Heart left ventricle (tissue), 16 donors: ENCODE results near the gene HOGA1. TPM values are rescaled to one million over a fixed set of nuclear protein-coding genes. Genes with fewer than 3 reads are reported as not detected.
A peak's percentile ranks its signal among the peaks of the same experiment; 100 is the strongest.

Source experiments
- ATAC-seq, 4 donors: fragments of 200-7000 bp; cut with Tn5 transposase; one replicate each; pipeline ENCODE4 v1.9.1; 2020 to 2022; ENCODE audit warnings: moderate library complexity in 4 of 4, mild to moderate bottlenecking in 3 of 4, moderate number of reproducible peaks in 1 of 4
- DNase-seq, 5 donors: peaks; one replicate each; pipeline ENCODE4 v3.0.0-alpha.2; 2020
- H3K27ac ChIP-seq, 12 donors: fragments of 200-600 bp; sonication (generic) in 4 of 12; one replicate each; pipeline versions ENCODE4 v1.5.0 to v1.8.0; 2016 to 2022; ENCODE audit warnings: mild to moderate bottlenecking in 2 of 12
- H3K27me3 ChIP-seq, 9 donors: fragments of 200-600 bp; sonication (generic) in 2 of 9; one replicate each; pipeline versions ENCODE4 v1.5.1 to v1.8.0; 2016 to 2022; ENCODE audit warnings: mild to moderate bottlenecking in 3 of 9
- H3K36me3 ChIP-seq, 9 donors: fragments of 200-600 bp; sonication (generic) in 2 of 9; one replicate each; pipeline versions ENCODE4 v1.5.0 to v1.8.0; 2018 to 2022; ENCODE audit warnings: mild to moderate bottlenecking in 2 of 9
- H3K4me1 ChIP-seq, 12 donors: fragments of 200-600 bp; sonication (generic) in 4 of 12; one replicate each; pipeline versions ENCODE4 v1.5.0 to v1.8.0; 2016 to 2022; ENCODE audit warnings: mild to moderate bottlenecking in 3 of 12
- H3K4me3 ChIP-seq, 12 donors: fragments of 200-600 bp; sonication (generic) in 4 of 12; one replicate each; pipeline versions ENCODE4 v1.5.0 to v1.8.0; 2017 to 2022; ENCODE audit warnings: mild to moderate bottlenecking in 9 of 12, moderate library complexity in 4 of 12
- H3K9me3 ChIP-seq, 12 donors: fragments of 200-600 bp; sonication (generic) in 4 of 12; one replicate each; pipeline versions ENCODE4 v1.5.0 to v1.8.0; 2016 to 2022; ENCODE audit warnings: mild to moderate bottlenecking in 1 of 12
- CTCF ChIP-seq, 12 donors: fragments of 200-600 bp; sonication (generic) in 4 of 12; IDR thresholded peaks; one replicate each; pipeline versions ENCODE4 v1.5.0 to v1.8.0; 2018 to 2022; ENCODE audit warnings: antibody characterized with exemption in 12 of 12, mild to moderate bottlenecking in 5 of 12
- POLR2A ChIP-seq, 2 donors: fragments of 450-650 bp; IDR thresholded peaks; one replicate each; pipeline ENCODE4 v1.6.1; 2017; ENCODE audit warnings: antibody characterized with exemption in 2 of 2, mild to moderate bottlenecking in 2 of 2, moderate library complexity in 2 of 2
- WGBS, 4 donors: extraction: QIAGEN DNeasy Blood & Tissue Kit in 2 of 4; methylation state at CpG; one replicate each; pipeline versions ENCODE4 v1.1.5 to v1.1.7; 2013 to 2018; 5-methylcytosine and 5-hydroxymethylcytosine counted together
- intact Hi-C, 10 donors: fragments of 100-400 bp; cut with DNase I; formaldehyde crosslinking; loops; one replicate each; pipeline versions ENCODE4 v1.11.1 to v1.14.2; 2022
- long read RNA-seq, 3 donors: library from polyadenylated mRNA; unstranded; transcript quantifications; one replicate each; pipeline ENCODE4 v2.0.0, GENCODE V29; 2020 to 2021
- polyA plus RNA-seq, 2 donors: library from polyadenylated mRNA; stranded (reverse); fragments of 200-250 nt; gene quantifications; one replicate each; pipeline ENCODE4 v1.2.3, GENCODE V29; 2013
- total RNA-seq, 9 donors: library from RNA; depleted of rRNA in 2 of 9; stranded (reverse); fragments of >200 nt in 2 of 9; fragmentation: NEBNext Ultra II Directional in 3 of 9; extraction: Animal tissue kit (Norgen Biotek cat#: 25700) in 3 of 9; gene quantifications; one replicate each; pipeline versions ENCODE4 v1.1.0 to v1.2.4, GENCODE V29; 2016 to 2023
- donor health status: ischemic (EF 13 %, LVEDD 7.1; RV severe dilation, severe dysfunction).
- donor health status: healthy with polysubstance abuse.
- donor health status: DM: no; HTN: yes; CAD: no.
- donor health status: DM: no; HTN: no; CAD: no.
- donor health status: ischemic (EF 25% LVEDD 6.9; RV normal size, moderate dysfunction).
- donor health status: ischemic (EF 25% LVEDD 5.7; RV mildly dilated, moderate dysfunction).
- donor health status: healthy.
- donor health status: DM: yes; HTN: yes; CAD: no.
- donor health status: ischemic (EF 35%, LVEDD 5.7; RV mildly dilated, moderate dysfunction).
- donor health status: nonischemic (EF 11% LVEDD 7.7; RV severe dilation, severe dysfunction).
- donor health status: DM: yes; HTN: yes; CAD: no.
- donor health status: PGD.
- donor health status: ischemic (EF 29% LVEDD 5.4; RV normal size, mild dysfunction).
- donor health status: nonischemic (EF 23%, LVEDD 6.1; RV moderate dilation, normal function).

The HOGA1 gene
- 10 to 100 TPM in 8 of 9 donors, 1 to 10 TPM in 1; 7.5 to 82.6 (median 19.2) TPM for total RNA-seq
- polyA plus RNA-seq: 10 to 100 TPM; 35.2 to 73.4 TPM
- long read RNA-seq, donor 1, transcript HOGA1-203 (3 exons, 1,999 nt): minor isoform, 11 of 38 reads
- long read RNA-seq, donor 1, transcript HOGA1-202 (7 exons, 2,488 nt): major isoform, 17 of 38 reads
- long read RNA-seq, donor 1, partial matches to known transcripts: 6 of 38 reads
- long read RNA-seq, donor 1, other reads (novel, unspliced or antisense): 4 of 38 reads
- long read RNA-seq, donor 2, transcript HOGA1-203 (3 exons, 1,999 nt): minor isoform, 23 of 65 reads
- long read RNA-seq, donor 2, transcript HOGA1-202 (7 exons, 2,488 nt): major isoform, 31 of 65 reads
- long read RNA-seq, donor 2, partial matches to known transcripts: 8 of 65 reads
- long read RNA-seq, donor 2, other reads (novel, unspliced or antisense): 3 of 65 reads
- long read RNA-seq, donor 3, transcript HOGA1-203 (3 exons, 1,999 nt): major isoform, 32 of 62 reads
- long read RNA-seq, donor 3, transcript HOGA1-202 (7 exons, 2,488 nt): minor isoform, 14 of 62 reads
- long read RNA-seq, donor 3, partial matches to known transcripts: 7 of 62 reads
- long read RNA-seq, donor 3, other reads (novel, unspliced or antisense): 9 of 62 reads

- WGBS, 4 donors: 38 to 52% (median 43%) methylated on average over 3 to 5 of the region's 5 CpGs
- H3K36me3 ChIP-seq: peaks cover 0 to 4% (median 0%) of the 10 kb centered on the region in 9 donors
- H3K27me3 ChIP-seq: no peaks in the 10 kb centered on the region
- no peaks in the 10 kb centered on the region for H3K9me3 ChIP-seq
- ATAC-seq (peak; percentile 92 to 96 (median 96)), DNase-seq (peak; percentile 84 to 96 (median 86))
- peak within 1 kb of the TSS in 2 of 12 donors; percentile 3 to 15 for H3K4me3 ChIP-seq
- H3K27ac ChIP-seq: peak within 1 kb of the TSS; percentile 67 to 96 (median 84)
- intact Hi-C loops: no loop called here
- peaks cover 0 to 43% (median 4%) of the 10 kb centered on the region in 12 donors for H3K4me1 ChIP-seq
- peak in 1 of 2 donors; percentile 53 for TF ChIP-seq POLR2A (IDR thresholded peaks at IDR 0.05)
- TF ChIP-seq CTCF (IDR thresholded peaks at IDR 0.05): no peak
Measured at GRCh38 chr10:97584060-97584797, at the start of gene HOGA1. Gene HOGA1, plus strand, starts transcription at chr10:97584389. Its CDS starts 315 bp downstream, at chr10:97584704.

GRCh38 chr10:97534746-97535367 is 49.3 kb upstream of the HOGA1 start:
- peak in 3 of 4 donors; percentile 30 to 45 (median 31) for ATAC-seq

GRCh38 chr10:97537186-97537869 is 46.9 kb upstream of the HOGA1 start:
- DNase-seq (no peak), ATAC-seq (no peak)
- 93 to 98% (median 94%) methylated on average over 5 of the region's 5 CpGs for whole genome bisulfite sequencing, 4 donors
- intact Hi-C loops: loop anchor here in 1 of 10 donors (5.0 kb wide), 1 partner anchor 35 kb away; no protein-coding TSS in a partner anchor
- TF ChIP-seq POLR2A (IDR thresholded peaks at IDR 0.05): no peak
- TF ChIP-seq CTCF (IDR thresholded peaks at IDR 0.05): no peak
- no peak overlapping the region for H3K27ac ChIP-seq
- peaks cover 0 to 40% (median 30%) of the 10 kb centered on the region in 12 donors for H3K4me1 ChIP-seq
- no peaks in the 10 kb centered on the region for H3K27me3 ChIP-seq
- no peaks in the 10 kb centered on the region for H3K36me3 ChIP-seq
- H3K9me3 ChIP-seq: no peaks in the 10 kb centered on the region
- H3K4me3 ChIP-seq: no peak overlapping the region

More at GRCh38 chr10:97534746-97535367, 49.3 kb upstream of the HOGA1 start:
- Histone ChIP-seq H3K27ac (no peak overlapping the region), H3K4me3 (no peak overlapping the region), H3K9me3 (no peaks in the 10 kb centered on the region), H3K27me3 (no peaks in the 10 kb centered on the region), H3K36me3 (no peaks in the 10 kb centered on the region), H3K4me1 (peaks cover 0 to 16% (median 8%) of the 10 kb centered on the region in 12 donors)
- TF ChIP-seq POLR2A (IDR thresholded peaks at IDR 0.05) (no peak), CTCF (IDR thresholded peaks at IDR 0.05) (peak in 9 of 12 donors; percentile 11 to 56 (median 48))
- DNase-seq: peak in 1 of 5 donors; percentile 22
- intact Hi-C loops: loop anchor here in 2 of 10 donors (2.0 to 5.0 kb wide), 2 partner anchors 18 to 33 kb away; no protein-coding TSS in a partner anchor
- WGBS, 4 donors: 69 to 81% (median 79%) methylated on average over 4 to 6 of the region's 6 CpGs
